Smooth muscle cell (in vitro differentiated cells): ENCODE results near the gene ABHD8. TPM values are rescaled to one million over a fixed set of nuclear protein-coding genes. Genes with fewer than 3 reads are reported as not detected.

ENCODE experiments used
- DNase-seq: peaks from one replicate; lab custom pipeline; 2025; ENCODE audit not compliant: unreplicated experiment; lab: John Stamatoyannopoulos, UW
- H2AFZ ChIP-seq: fragments of 200-600 bp; sonication (generic); 2 replicates; pipeline ENCODE4 v1.6.0; 2016; ENCODE audit warnings: antibody characterized with exemption, low read depth, mild to moderate bottlenecking
- H3F3A ChIP-seq: fragments of 200-600 bp; sonication (generic); 2 replicates; pipeline ENCODE4 v1.6.0; 2017; ENCODE audit warnings: antibody characterized with exemption, low read depth
- H3K27ac ChIP-seq: fragments of 200-600 bp; sonication (generic); 2 replicates; pipeline ENCODE4 v1.5.1; 2016; ENCODE audit warnings: low read depth, mild to moderate bottlenecking
- H3K27me3 ChIP-seq: fragments of 200-600 bp; sonication (generic); 2 replicates; pipeline ENCODE4 v1.6.1; 2016; ENCODE audit warnings: low read depth, mild to moderate bottlenecking
- H3K36me3 ChIP-seq: fragments of 200-600 bp; sonication (generic); 2 replicates; pipeline ENCODE4 v1.5.1; 2016; ENCODE audit warnings: low read depth
- H3K4me1 ChIP-seq: fragments of 200-600 bp; sonication (generic); 2 replicates; pipeline ENCODE4 v1.5.1; 2016; ENCODE audit warnings: low read depth
- H3K4me2 ChIP-seq: fragments of 200-600 bp; sonication (generic); 2 replicates; pipeline ENCODE4 v1.6.0; 2016; ENCODE audit warnings: mild to moderate bottlenecking
- H3K4me3 ChIP-seq: fragments of 200-600 bp; sonication (generic); 2 replicates; pipeline ENCODE4 v1.5.1; 2016; ENCODE audit warnings: mild to moderate bottlenecking
- H3K79me2 ChIP-seq: fragments of 200-600 bp; sonication (generic); 2 replicates; pipeline ENCODE4 v1.6.0; 2016; ENCODE audit warnings: low read depth, mild to moderate bottlenecking
- H3K9ac ChIP-seq: fragments of 200-600 bp; sonication (generic); 2 replicates; pipeline ENCODE4 v1.6.0; 2016; ENCODE audit warnings: low read depth
- H3K9me3 ChIP-seq: fragments of 200-600 bp; sonication (generic); replicated peaks from 2 replicates; pipeline ENCODE4 v1.5.1; 2016; ENCODE audit warnings: low read depth
- H4K20me1 ChIP-seq: fragments of 200-600 bp; sonication (generic); 2 replicates; pipeline ENCODE4 v1.6.0; 2016; ENCODE audit warnings: low read depth
- CTCF ChIP-seq: fragments of 200-600 bp; sonication (generic); IDR thresholded peaks from 2 replicates; pipeline ENCODE4 v1.5.1; 2017; ENCODE audit warnings: borderline replicate concordance, mild to moderate bottlenecking, antibody characterized with exemption; ENCODE audit not compliant: insufficient read depth, poor library complexity, severe bottlenecking
- WGBS: methylation state at CpG from one replicate; pipeline ENCODE4 v1.1.7; 2016; ENCODE audit warnings: low lambda C conversion rate; 5-methylcytosine and 5-hydroxymethylcytosine counted together
- polyA plus RNA-seq: library from polyadenylated mRNA; unstranded; fragments of >200 nt; fragmentation: Nextera tagmentation; extraction: Ambion mirVana; gene quantifications from 2 replicates; pipeline ENCODE4 v1.2.1, GENCODE V29; 2016
- total RNA-seq: library from RNA; depleted of rRNA; stranded (reverse); fragments of >200 nt; gene quantifications from 2 replicates; pipeline ENCODE4 v1.2.3, GENCODE V29; 2014

Gene ABHD8
- total and polyA plus RNA-seq, 2 experiments from 2014 or later, result 9.2 to 15.1 TPM

- H3K27me3 ChIP-seq, result no peaks in the 10 kb centered on the region
- no peak overlapping the region for H3K4me3 ChIP-seq
- no peak for DNase-seq
- no peaks in the 10 kb centered on the region for H3K4me1 ChIP-seq
- no peak overlapping the region for H3K4me2 ChIP-seq
- H3K79me2 ChIP-seq, result no peaks in the 10 kb centered on the region
- H4K20me1 ChIP-seq, result no peaks in the 10 kb centered on the region
- H3K27ac ChIP-seq, result no peak overlapping the region
- TF ChIP-seq CTCF, result no peak
- H3K36me3 ChIP-seq, result no peaks in the 10 kb centered on the region
- H3K9ac ChIP-seq, result no peak overlapping the region
- no peaks in the 10 kb centered on the region for H3K9me3 ChIP-seq
- H2AFZ ChIP-seq, result no peak overlapping the region
- WGBS, result 40% methylated on average over 1 of the region's 1 CpG
- H3F3A ChIP-seq, result no peaks in the 10 kb centered on the region
Observed at GRCh38 chr19:17259934-17260333, 43.3 kb downstream of the ABHD8 start.

DNA sequence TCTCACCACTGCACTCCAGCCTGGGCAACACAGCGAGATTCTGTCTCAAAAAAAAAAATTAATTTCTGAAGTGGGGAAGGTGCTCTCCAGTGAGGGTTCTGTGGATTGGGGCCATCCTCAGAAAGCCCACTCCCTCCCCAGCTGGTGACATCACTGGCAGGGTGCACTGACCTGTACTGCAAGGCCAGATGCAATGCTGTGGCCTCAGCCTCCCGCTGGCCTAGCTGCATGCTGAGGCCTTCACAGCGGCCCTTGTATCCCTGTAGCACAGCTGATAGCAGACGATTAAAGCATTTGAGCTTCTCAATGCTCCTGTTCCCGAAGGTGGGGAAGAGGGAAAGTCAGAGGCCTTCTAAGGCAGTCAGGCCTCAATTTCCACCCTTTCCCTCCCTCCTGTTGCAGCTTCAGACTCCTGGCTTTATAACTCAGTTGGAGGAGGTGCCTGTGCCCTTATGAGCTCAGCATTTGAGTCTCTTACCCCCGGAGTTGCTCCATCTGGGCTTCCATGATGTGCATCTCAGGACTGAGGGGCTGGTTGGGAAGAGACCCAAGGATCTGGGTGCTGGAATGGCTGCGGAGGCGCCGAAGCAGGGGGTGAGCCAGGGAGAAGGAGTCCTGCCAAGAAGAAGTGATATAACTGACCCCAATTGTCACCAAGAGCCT, 44.0 kb downstream of the ABHD8 start:
- no peaks in the 10 kb centered on the region for H3K36me3 ChIP-seq
- H4K20me1 ChIP-seq, result no peaks in the 10 kb centered on the region
- H3K4me2 ChIP-seq, result no peak overlapping the region
- H3K9me3 ChIP-seq, result no peaks in the 10 kb centered on the region
- H3K9ac ChIP-seq, result no peak overlapping the region
- H3F3A ChIP-seq, result no peaks in the 10 kb centered on the region
- H3K4me3 ChIP-seq, result no peak overlapping the region
- no peak overlapping the region for H3K27ac ChIP-seq
- no peaks in the 10 kb centered on the region for H3K27me3 ChIP-seq
- no peak for TF ChIP-seq CTCF
- no peak overlapping the region for H2AFZ ChIP-seq
- 94% methylated on average over 9 of the region's 9 CpGs for WGBS
- no peaks in the 10 kb centered on the region for H3K79me2 ChIP-seq
- DNase-seq, result no peak
- no peaks in the 10 kb centered on the region for H3K4me1 ChIP-seq

DNA sequence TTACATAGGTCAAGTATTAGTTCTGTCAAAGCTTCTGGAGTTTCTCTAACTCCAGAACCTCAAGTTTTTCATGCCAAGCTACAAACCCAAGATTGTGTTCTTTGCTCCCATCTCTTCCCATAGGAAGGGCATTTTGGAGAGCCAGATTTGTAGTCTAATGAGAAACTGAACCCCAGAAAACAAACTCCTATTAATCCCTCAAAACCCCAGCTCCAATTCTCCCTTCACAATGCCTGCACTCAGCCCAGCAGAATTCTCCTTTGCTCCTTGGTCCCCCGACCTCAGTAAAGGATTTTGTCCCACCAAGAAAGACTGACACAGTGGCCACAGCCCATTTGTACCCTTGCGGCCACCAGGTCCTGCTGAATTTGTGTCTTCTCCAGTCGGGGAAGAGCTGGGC, 47.1 kb downstream of the ABHD8 start:
- 80% methylated on average over 3 of the region's 3 CpGs for WGBS
- H3K4me1 ChIP-seq, result no peaks in the 10 kb centered on the region

More for the DNA sequence above, 47.1 kb downstream of the ABHD8 start:
- no peaks in the 10 kb centered on the region for H4K20me1 ChIP-seq
- no peak for DNase-seq
- H3K9me3 ChIP-seq, result no peaks in the 10 kb centered on the region
- H3K27me3 ChIP-seq, result no peaks in the 10 kb centered on the region
- no peak overlapping the region for H3K27ac ChIP-seq
- H3K4me2 ChIP-seq, result no peak overlapping the region
- H3K36me3 ChIP-seq, result no peaks in the 10 kb centered on the region
- no peak overlapping the region for H3K4me3 ChIP-seq
- H3K79me2 ChIP-seq, result no peaks in the 10 kb centered on the region
- no peaks in the 10 kb centered on the region for H3F3A ChIP-seq
- no peak for TF ChIP-seq CTCF
- H3K9ac ChIP-seq, result no peak overlapping the region
- no peak overlapping the region for H2AFZ ChIP-seq
